IMR-90 (cell line): Measurements from ENCODE around the gene MT1A. TPM values are rescaled to one million over a fixed set of nuclear protein-coding genes. Genes with fewer than 3 reads are reported as not detected.
A peak's percentile ranks its signal among the peaks of the same experiment; 100 is the strongest.

Experiments
- ATAC-seq: fragments of 200-7000 bp; cut with Tn5 transposase; 2 replicates; pipeline ENCODE4 v1.9.1; 2020; ENCODE audit warnings: low read depth, mild to moderate bottlenecking, moderate library complexity
- BruUV-seq: library from RNA; stranded (reverse); fragments of 400-500 nt; replicated peaks from 2 replicates; lab custom pipeline; 2021; lab: Mats Ljungman, UMichigan
- CTCF ChIA-PET: fragments of 300-600 bp; formaldehyde crosslinking; extraction: SDS; loops from one replicate; lab custom pipeline; 2021; ENCODE audit warnings: antibody characterized with exemption; lab: Yijun Ruan, JAX
- POLR2A ChIA-PET: fragments of 300-600 bp; sonication (Branson Sonifier 250); formaldehyde crosslinking; loops from one replicate; lab custom pipeline; 2022; ENCODE audit warnings: antibody characterized with exemption; ENCODE audit not compliant: unreplicated experiment; lab: Charles Lee
- DNase-seq: peaks from one replicate; pipeline ENCODE4 v3.0.0; 2013
- H2AFZ ChIP-seq: replicated peaks from 2 replicates; pipeline ENCODE3; 2013; ENCODE audit warnings: low read length, mild to moderate bottlenecking; ENCODE audit not compliant: poor library complexity
- H2AK5ac ChIP-seq: 2 replicates; pipeline ENCODE4 v1.6.1; 2013; ENCODE audit warnings: low read depth, low read length, inconsistent platforms
- H2AK9ac ChIP-seq: replicated peaks from 2 replicates; pipeline ENCODE3; 2013; ENCODE audit warnings: mild to moderate bottlenecking, low read depth, low read length, moderate library complexity; ENCODE audit not compliant: poor library complexity
- H2BK120ac ChIP-seq: 2 replicates; pipeline ENCODE4 v1.6.1; 2013; ENCODE audit warnings: low read depth, low read length, inconsistent platforms
- H2BK15ac ChIP-seq: 3 replicates; pipeline ENCODE4 v1.6.1; 2013; ENCODE audit warnings: low read depth, low read length, inconsistent platforms
- H2BK20ac ChIP-seq: 2 replicates; pipeline ENCODE4 v1.6.1; 2013; ENCODE audit warnings: low read depth, mild to moderate bottlenecking, inconsistent platforms, low read length, moderate library complexity
- H2BK5ac ChIP-seq: 2 replicates; pipeline ENCODE4 v1.6.1; 2013; ENCODE audit warnings: mild to moderate bottlenecking, low read depth, low read length, inconsistent platforms; ENCODE audit not compliant: poor library complexity, severe bottlenecking
- H3K14ac ChIP-seq: replicated peaks from 2 replicates; pipeline ENCODE4 v1.6.1; 2013; ENCODE audit warnings: low read depth, low read length, inconsistent platforms
- H3K18ac ChIP-seq: 2 replicates; pipeline ENCODE4 v1.6.1; 2013; ENCODE audit warnings: low read depth, low read length, control low read depth
- H3K23ac ChIP-seq: 2 replicates; pipeline ENCODE4 v1.6.1; 2013; ENCODE audit warnings: low read depth, low read length, inconsistent platforms
- H3K27ac ChIP-seq: 2 replicates; pipeline ENCODE4 v1.5.1; 2013; ENCODE audit warnings: mild to moderate bottlenecking, control low read depth, low read length; ENCODE audit not compliant: insufficient read depth
- H3K27me3 ChIP-seq: 2 replicates; pipeline ENCODE4 v1.6.1; 2013; ENCODE audit warnings: low read length; ENCODE audit not compliant: control insufficient read depth, insufficient read depth
- H3K36me3 ChIP-seq: 2 replicates; pipeline ENCODE4 v1.6.1; 2013; ENCODE audit warnings: low read length, mixed read lengths; ENCODE audit not compliant: control insufficient read depth, insufficient read depth
- H3K4ac ChIP-seq: 2 replicates; pipeline ENCODE4 v1.6.1; 2013; ENCODE audit warnings: low read depth, low read length, inconsistent platforms
- H3K4me1 ChIP-seq: 2 replicates; pipeline ENCODE4 v1.6.1; 2013; ENCODE audit warnings: low read length, mixed read lengths; ENCODE audit not compliant: control insufficient read depth, insufficient read depth
- H3K4me2 ChIP-seq: 2 replicates; pipeline ENCODE4 v1.6.1; 2013; ENCODE audit warnings: low read depth, mild to moderate bottlenecking, control low read depth, low read length, moderate library complexity
- H3K4me3 ChIP-seq: 2 replicates; pipeline ENCODE4 v1.5.1; 2013; ENCODE audit warnings: low read depth, mild to moderate bottlenecking, control low read depth, low read length, moderate library complexity; ENCODE audit not compliant: insufficient read depth
- H3K56ac ChIP-seq: 2 replicates; pipeline ENCODE4 v1.6.1; 2013; ENCODE audit warnings: low read length, inconsistent platforms; ENCODE audit not compliant: insufficient read depth; ENCODE audit errors: extremely low read depth
- H3K79me1 ChIP-seq, 2 experiments: 2 replicates each; pipeline ENCODE4 v1.6.1; 2013; ENCODE audit warnings: low read length in 2 of 2, inconsistent platforms in 1 of 2, low read depth in 1 of 2
- H3K9ac ChIP-seq: 2 replicates; pipeline ENCODE4 v1.6.1; 2013; ENCODE audit warnings: low read depth, low read length, control low read depth
- H3K9me1 ChIP-seq: 2 replicates; pipeline ENCODE4 v1.6.1; 2013; ENCODE audit warnings: low read length, inconsistent platforms; ENCODE audit not compliant: insufficient read depth
- H3K9me3 ChIP-seq: 2 replicates; pipeline ENCODE4 v1.6.1; 2013; ENCODE audit warnings: low read length; ENCODE audit not compliant: control insufficient read depth, insufficient read depth
- H4K20me1 ChIP-seq: 2 replicates; pipeline ENCODE4 v1.6.1; 2013; ENCODE audit warnings: low read length, inconsistent platforms; ENCODE audit not compliant: insufficient read depth
- H4K5ac ChIP-seq: 2 replicates; pipeline ENCODE4 v1.6.1; 2013; ENCODE audit warnings: mild to moderate bottlenecking, low read depth, low read length, control low read depth
- H4K8ac ChIP-seq, 2 experiments: 2 replicates each; pipeline ENCODE4 v1.6.1; 2013; ENCODE audit warnings: low read depth in 2 of 2, low read length in 2 of 2, control low read depth in 1 of 2, inconsistent platforms in 1 of 2
- H4K91ac ChIP-seq: 2 replicates; pipeline ENCODE4 v1.6.1; 2013; ENCODE audit warnings: low read depth, low read length, inconsistent platforms; ENCODE audit not compliant: insufficient read depth
- BHLHE40 ChIP-seq: fragments of 150-350 bp; IDR thresholded peaks from 2 replicates; pipeline ENCODE4 v1.6.1; 2016; ENCODE audit warnings: mild to moderate bottlenecking, low read depth, low read length
- CEBPB ChIP-seq: IDR thresholded peaks from 2 replicates; pipeline ENCODE4 v1.6.1; 2012; ENCODE audit warnings: low read depth, low read length, improper control_type of control experiment
- CHD1 ChIP-seq: IDR thresholded peaks from 2 replicates; pipeline ENCODE4 v1.6.1; 2012; ENCODE audit warnings: low read depth, low read length, improper control_type of control experiment
- CTCF ChIP-seq: conservative IDR thresholded peaks from 2 replicates; pipeline ENCODE4 v1.5.1; 2012; ENCODE audit warnings: mild to moderate bottlenecking, low read depth, low read length, improper control_type of control experiment
- ELK1 ChIP-seq: fragments of 150-350 bp; IDR thresholded peaks from 2 replicates; pipeline ENCODE4 v1.6.1; 2016; ENCODE audit warnings: low read depth, mild to moderate bottlenecking, low read length, moderate library complexity, borderline replicate concordance
- FOS ChIP-seq: fragments of 150-350 bp; IDR thresholded peaks from 2 replicates; pipeline ENCODE4 v1.6.1; 2016; ENCODE audit warnings: low read depth, low read length
- MAFK ChIP-seq: IDR thresholded peaks from 2 replicates; pipeline ENCODE4 v1.6.1; 2012; ENCODE audit warnings: low read depth, low read length, improper control_type of control experiment
- MAZ ChIP-seq: IDR thresholded peaks from 2 replicates; pipeline ENCODE4 v1.6.1; 2012; ENCODE audit warnings: low read depth, mild to moderate bottlenecking, low read length, improper control_type of control experiment, moderate library complexity, borderline replicate concordance
- MXI1 ChIP-seq: IDR thresholded peaks from 2 replicates; pipeline ENCODE4 v1.6.1; 2012; ENCODE audit warnings: low read depth, mild to moderate bottlenecking, low read length, moderate library complexity, borderline replicate concordance
- NFE2L2 ChIP-seq: fragments of 150-350 bp; IDR thresholded peaks from 2 replicates; pipeline ENCODE4 v1.6.1; 2016; ENCODE audit warnings: low read depth, mild to moderate bottlenecking, low read length
- POLR2A ChIP-seq: IDR thresholded peaks from 2 replicates; pipeline ENCODE4 v1.6.1; 2012; ENCODE audit warnings: mild to moderate bottlenecking, low read depth, low read length
- RAD21 ChIP-seq: IDR thresholded peaks from 2 replicates; pipeline ENCODE4 v1.6.1; 2012; ENCODE audit warnings: low read length, improper control_type of control experiment
- RCOR1 ChIP-seq: IDR thresholded peaks from 2 replicates; pipeline ENCODE4 v1.6.1; 2012; ENCODE audit warnings: mild to moderate bottlenecking, low read length, improper control_type of control experiment; ENCODE audit not compliant: insufficient replicate concordance
- RFX5 ChIP-seq: IDR thresholded peaks from 2 replicates; pipeline ENCODE4 v1.8.0; 2012; ENCODE audit warnings: low read depth, mild to moderate bottlenecking, low read length, moderate library complexity
- SMC3 ChIP-seq: fragments of 150-350 bp; IDR thresholded peaks from 2 replicates; pipeline ENCODE4 v1.6.1; 2016; ENCODE audit warnings: low read depth, mild to moderate bottlenecking, antibody characterized with exemption, low read length, moderate library complexity
- WGBS, 2 experiments: methylation state at CpG; one replicate each; pipeline versions ENCODE4 v1.1.5 to v1.1.7; 2013; ENCODE audit warnings: missing lambda C conversion rate in 2 of 2; ENCODE audit not compliant: insufficient read length in 1 of 2; ENCODE audit errors: extremely low coverage in 2 of 2; 5-methylcytosine and 5-hydroxymethylcytosine counted together
- dilution Hi-C: fragments of 300-500 bp; cut with HindIII; formaldehyde crosslinking; loops from one replicate; pipeline ENCODE4 v1.14.3; 2018; ENCODE audit warnings: low sequenced_read_pairs; ENCODE audit not compliant: unreplicated experiment
- in situ Hi-C: fragments of 300-500 bp; cut with MboI; formaldehyde crosslinking; loops from 3 replicates; pipeline ENCODE4 v1.14.3; 2019; ENCODE audit warnings: low sequenced_read_pairs, inconsistent platforms, mixed read lengths
- intact Hi-C: fragments of 100-400 bp; cut with micrococcal nuclease; formaldehyde crosslinking; loops from 2 replicates; pipeline ENCODE4 v1.10.0; 2022
- polyA plus RNA-seq, 3 experiments: library from polyadenylated mRNA; depleted of rRNA; stranded (reverse); fragments of >200 nt; gene quantifications; 2 replicates each; pipeline ENCODE4 v1.2.3, GENCODE V29; 2012; ENCODE audit warnings: low replicate concordance in 1 of 3
- total RNA-seq: library from RNA; depleted of rRNA; stranded (reverse); fragments of >200 nt; gene quantifications from 2 replicates; pipeline ENCODE4 v1.2.3, GENCODE V29; 2012
- TF ChIP-seq, protein P1 (sequence below): fragments of 150-350 bp; IDR thresholded peaks from 2 replicates; pipeline ENCODE4 v1.6.1; 2017; ENCODE audit warnings: mild to moderate bottlenecking, antibody characterized with exemption, low read length, low read depth

MT1A gene
- total and polyA plus RNA-seq, 2 of the 4 experiments (the other 2 are of a cell fraction): 1.6 TPM; not detected in 1

GRCh38 chr16:56604966-56605365 lies 33.5 kb upstream of the MT1A start:
- H3K9me3 ChIP-seq: no peaks in the 10 kb centered on the region
- H2AK9ac ChIP-seq: peak overlapping the region; percentile 79
- ATAC-seq (no peak), DNase-seq (no peak)
- H4K91ac ChIP-seq: peak overlapping the region; percentile 29; the same call in 1 of the 2 replicates
- intact Hi-C loops: loop anchor here (5.0 to 10.0 kb wide), 3 partner anchors 77 to 250 kb away; partner anchors contain the start of gene MT1X
- H3K18ac ChIP-seq: no peak overlapping the region; the same call in 1 of the 2 replicates
- no peaks in the 10 kb centered on the region for H3K36me3 ChIP-seq
- H3K23ac ChIP-seq: no peak overlapping the region
- peaks cover 11% of the 10 kb centered on the region for H4K20me1 ChIP-seq
- H4K5ac ChIP-seq: no peak overlapping the region
- peaks cover 12% of the 10 kb centered on the region for H3K4me1 ChIP-seq
- H3K9me1 ChIP-seq: peaks cover 15% of the 10 kb centered on the region
- H3K9ac ChIP-seq: no peak overlapping the region
- TF ChIP-seq NFE2L2: no peak
- TF ChIP-seq MAZ: no peak
- no peak for TF ChIP-seq RAD21
- TF ChIP-seq FOS: no peak
- TF ChIP-seq BHLHE40: no peak
- TF ChIP-seq ELK1: no peak
- TF ChIP-seq RFX5: no peak
- TF ChIP-seq MXI1: no peak
- TF ChIP-seq MAFK: no peak
- no peak for TF ChIP-seq POLR2A
- TF ChIP-seq CTCF: no peak
- TF ChIP-seq, protein P1, sequence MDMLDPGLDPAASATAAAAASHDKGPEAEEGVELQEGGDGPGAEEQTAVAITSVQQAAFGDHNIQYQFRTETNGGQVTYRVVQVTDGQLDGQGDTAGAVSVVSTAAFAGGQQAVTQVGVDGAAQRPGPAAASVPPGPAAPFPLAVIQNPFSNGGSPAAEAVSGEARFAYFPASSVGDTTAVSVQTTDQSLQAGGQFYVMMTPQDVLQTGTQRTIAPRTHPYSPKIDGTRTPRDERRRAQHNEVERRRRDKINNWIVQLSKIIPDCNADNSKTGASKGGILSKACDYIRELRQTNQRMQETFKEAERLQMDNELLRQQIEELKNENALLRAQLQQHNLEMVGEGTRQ: no peak
- no peak for TF ChIP-seq RCOR1
- no peak for TF ChIP-seq CEBPB
- TF ChIP-seq CHD1: no peak
- TF ChIP-seq SMC3: no peak
- H3K27ac ChIP-seq: no peak overlapping the region
- no peak overlapping the region for H3K56ac ChIP-seq
- dilution Hi-C loops: no loop called here
- peak overlapping the region; percentile 92 for H3K4ac ChIP-seq
- CTCF ChIA-PET: interaction anchor here (0.6 to 2.1 kb wide), 3 partner anchors 11 to 97 kb away, joined by 3 to 9 read pairs (median 3); no protein-coding TSS in a partner anchor
- H2AFZ ChIP-seq: peak overlapping the region; percentile 26
- BruUV-seq: no TSS peak
- peak overlapping the region; percentile 78 for H3K14ac ChIP-seq
- peak overlapping the region; percentile 88; the same call in 1 of the 2 replicates for H2BK20ac ChIP-seq
- in situ Hi-C loops: loop anchor here (5.0 kb wide), 1 partner anchor 93 kb away; no protein-coding TSS in a partner anchor
- H2AK5ac ChIP-seq: peak overlapping the region; percentile 96
- peak overlapping the region in 1 of 2 experiments; percentile 96; a peak in 2 of 4 replicates for H4K8ac ChIP-seq
- H2BK120ac ChIP-seq: peak overlapping the region; percentile 90; the same call in 1 of the 2 replicates
- no peak overlapping the region for H3K4me2 ChIP-seq
- WGBS, 2 experiments: 100% methylated on average over 1 of the region's 4 CpGs; no CpG with 5 or more reads in 1 of the 2 experiments
- peaks cover 0 to 17% of the 10 kb centered on the region in 2 experiments; a peak in 1 of 4 replicates for H3K79me1 ChIP-seq
- no peak overlapping the region for H2BK5ac ChIP-seq
- H3K27me3 ChIP-seq: no peaks in the 10 kb centered on the region
- H2BK15ac ChIP-seq: peak overlapping the region; percentile 26; the same call in 1 of the 3 replicates
- H3K4me3 ChIP-seq: no peak overlapping the region
- POLR2A ChIA-PET: no interaction called here
